Activated CD8-positive, alpha-beta memory T cell treated with anti-CD3 and anti-CD28 coated beads, Interleukin-2, amount 50 U/mL, for 24 hours (primary cell): ENCODE data around the gene WDR87.

Experiments used
- DNase-seq: peaks from one replicate; pipeline ENCODE4 v3.0.0-alpha.2; 2020; ENCODE audit errors: extremely low read depth

The WDR87 gene

DNA sequence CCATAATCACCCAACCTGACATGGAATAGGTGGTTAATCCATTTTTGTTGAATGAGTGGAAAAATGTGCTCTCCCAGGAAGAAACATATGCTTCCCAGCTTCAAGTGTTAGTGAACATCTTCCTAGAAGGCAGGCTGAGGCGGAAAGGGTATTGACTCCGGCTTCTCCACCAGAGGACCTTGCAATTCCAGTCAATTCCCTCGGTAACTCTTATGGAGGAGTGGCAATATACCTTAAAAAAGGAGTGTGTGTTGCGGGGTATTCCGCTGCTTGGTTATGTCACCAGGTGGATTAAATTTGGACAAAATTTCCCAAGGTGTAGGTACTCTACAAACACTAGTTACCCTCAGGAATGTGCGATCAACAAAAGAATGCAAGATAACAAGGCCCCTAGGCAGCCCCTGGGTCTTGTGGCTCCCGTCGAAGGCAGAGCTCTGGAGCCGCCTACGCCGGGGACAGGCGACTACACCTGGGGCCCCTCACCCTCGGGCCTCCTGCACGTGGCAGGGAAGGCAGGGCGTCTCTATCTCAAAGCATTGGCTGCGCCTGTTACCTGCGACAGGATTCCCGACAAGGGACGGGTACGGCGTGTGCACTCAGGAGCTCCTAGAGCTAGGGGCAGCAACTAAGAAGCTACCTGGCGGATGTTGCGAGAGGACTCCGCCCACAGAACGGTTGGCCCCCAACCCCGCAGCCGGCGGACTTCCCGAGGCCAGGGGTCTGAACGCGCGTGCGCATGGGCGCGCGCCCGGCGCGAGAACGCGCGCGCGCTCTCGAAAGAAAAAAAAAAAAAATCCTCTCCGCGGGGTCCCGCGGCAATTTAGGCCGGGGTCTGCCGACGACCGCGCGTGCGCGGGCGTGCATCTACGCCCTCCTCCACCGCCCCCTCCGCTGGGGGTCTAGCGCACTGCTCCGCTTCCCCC lies at the start of gene WDR87:
WDR87 (minus strand) TSS at position 649 of the 923 bp plus-strand sequence. CDS start 8,355 bp downstream, outside the sequence.
- DNase-seq, result no peak

DNA sequence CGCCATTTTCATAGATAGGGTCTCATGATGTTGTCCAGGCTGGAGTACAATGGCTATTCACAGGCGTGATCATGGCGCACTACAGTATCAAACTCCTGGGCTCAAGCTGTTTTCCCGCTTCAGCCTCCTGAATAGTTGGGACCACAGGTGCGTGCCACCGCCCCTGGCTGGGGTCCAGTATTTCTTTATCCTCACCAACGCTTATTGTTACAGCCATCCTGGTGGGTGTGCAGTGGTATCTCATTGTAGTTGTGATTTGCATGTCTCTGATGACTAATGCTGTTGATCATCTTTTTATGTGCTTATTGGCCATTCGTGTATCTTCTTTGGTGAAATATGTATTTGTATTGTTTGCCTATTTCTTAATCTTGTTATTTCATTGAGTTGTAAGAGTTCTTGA lies 49.6 kb upstream of the WDR87 start:
- DNase-seq, result no peak

DNA sequence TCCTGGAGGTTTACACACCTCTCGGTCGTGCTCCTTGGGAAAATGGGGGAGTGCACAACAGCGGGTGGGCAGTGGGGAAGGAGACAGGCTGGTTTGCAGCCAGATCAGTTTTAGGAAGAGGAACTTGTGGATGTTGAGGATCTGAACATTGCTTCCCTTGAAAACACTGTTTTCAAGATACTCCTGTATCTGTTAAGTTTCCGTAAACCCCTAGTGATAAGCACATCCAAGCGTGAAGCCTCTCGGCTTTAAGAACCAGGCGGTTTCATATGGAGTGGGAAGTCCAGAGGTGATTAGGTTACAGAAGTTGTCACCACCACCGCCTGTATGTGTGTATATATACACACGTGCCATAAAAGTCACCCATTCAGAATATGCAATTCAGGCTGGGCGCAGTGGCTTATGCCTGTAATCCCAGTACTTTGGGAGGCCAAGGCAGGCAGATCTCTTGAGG lies 48.1 kb upstream of the WDR87 start:
- no peak for DNase-seq

DNA sequence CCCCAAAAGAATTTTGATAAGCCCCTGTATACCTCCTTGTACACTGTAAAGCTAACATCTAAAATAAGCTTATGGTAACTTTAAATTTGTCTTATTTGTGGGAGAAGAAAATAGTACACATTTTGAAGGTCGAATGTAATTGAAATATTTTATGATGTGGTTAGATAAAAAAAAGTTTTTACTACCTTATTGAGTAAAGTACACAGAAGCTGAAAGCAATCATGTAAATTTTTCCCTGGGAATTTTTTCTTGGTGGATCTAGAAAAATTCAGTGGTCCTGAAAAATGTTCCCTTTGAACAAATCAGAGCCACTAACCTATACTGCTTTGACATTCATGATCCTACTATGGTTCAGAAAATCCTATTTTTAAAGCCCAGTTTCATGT lies 47.5 kb upstream of the WDR87 start:
- no peak for DNase-seq

DNA sequence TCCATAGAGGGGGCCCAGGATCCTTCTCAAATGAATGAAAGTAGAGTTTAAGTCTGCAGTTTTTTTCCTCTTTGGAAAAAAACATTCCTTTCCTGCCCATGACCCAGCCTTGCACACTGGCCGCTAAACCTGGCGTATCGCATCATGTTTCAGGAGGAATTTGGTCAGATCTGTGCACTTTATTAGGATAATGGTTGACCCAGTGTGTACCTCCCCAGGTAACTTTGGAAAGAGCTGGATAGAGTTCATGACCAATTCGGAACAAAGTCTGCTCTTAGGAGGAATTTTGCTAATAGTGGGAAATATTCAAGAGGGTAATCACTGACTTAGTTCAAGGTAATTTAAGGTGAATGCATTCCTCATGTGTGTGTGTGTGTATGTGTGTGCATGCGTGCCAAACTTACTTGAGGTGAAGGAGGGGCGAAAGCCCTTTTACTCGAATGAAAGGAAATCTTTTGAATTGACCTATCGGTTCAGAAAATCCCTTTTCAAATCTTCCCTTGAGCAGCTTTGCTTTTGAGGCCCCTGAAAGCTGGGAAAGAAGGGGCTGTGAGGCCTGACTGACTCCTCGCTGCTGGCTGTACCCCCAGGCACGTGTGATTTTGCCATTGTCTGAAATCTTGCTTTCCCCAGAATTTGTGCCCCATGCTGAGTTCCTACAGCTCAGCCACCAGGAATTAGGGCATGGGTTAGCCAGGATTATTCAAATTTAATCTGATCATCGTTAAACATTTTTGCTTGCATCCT lies 47.0 kb upstream of the WDR87 start:
- DNase-seq, result no peak

DNA sequence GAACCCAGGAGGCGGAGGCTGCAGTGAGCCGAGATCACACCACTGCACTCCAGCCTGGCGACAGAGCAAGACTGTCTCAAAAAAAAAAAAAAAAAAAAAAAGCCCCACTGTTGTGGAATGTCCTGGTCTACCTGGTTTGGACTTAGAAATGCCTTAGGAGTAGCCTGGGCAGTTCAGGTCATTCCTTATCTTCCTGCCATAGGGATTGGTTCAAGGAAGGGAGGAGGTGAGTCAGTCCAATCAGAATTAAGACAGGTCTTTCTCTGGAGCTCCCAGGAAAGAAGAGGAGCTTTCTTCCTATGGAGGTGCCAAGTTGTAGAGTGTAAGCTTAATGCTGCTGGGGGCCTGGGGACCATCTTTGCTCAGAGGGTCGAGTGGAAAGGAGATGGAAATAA lies 45.4 kb upstream of the WDR87 start:
- no peak for DNase-seq

DNA sequence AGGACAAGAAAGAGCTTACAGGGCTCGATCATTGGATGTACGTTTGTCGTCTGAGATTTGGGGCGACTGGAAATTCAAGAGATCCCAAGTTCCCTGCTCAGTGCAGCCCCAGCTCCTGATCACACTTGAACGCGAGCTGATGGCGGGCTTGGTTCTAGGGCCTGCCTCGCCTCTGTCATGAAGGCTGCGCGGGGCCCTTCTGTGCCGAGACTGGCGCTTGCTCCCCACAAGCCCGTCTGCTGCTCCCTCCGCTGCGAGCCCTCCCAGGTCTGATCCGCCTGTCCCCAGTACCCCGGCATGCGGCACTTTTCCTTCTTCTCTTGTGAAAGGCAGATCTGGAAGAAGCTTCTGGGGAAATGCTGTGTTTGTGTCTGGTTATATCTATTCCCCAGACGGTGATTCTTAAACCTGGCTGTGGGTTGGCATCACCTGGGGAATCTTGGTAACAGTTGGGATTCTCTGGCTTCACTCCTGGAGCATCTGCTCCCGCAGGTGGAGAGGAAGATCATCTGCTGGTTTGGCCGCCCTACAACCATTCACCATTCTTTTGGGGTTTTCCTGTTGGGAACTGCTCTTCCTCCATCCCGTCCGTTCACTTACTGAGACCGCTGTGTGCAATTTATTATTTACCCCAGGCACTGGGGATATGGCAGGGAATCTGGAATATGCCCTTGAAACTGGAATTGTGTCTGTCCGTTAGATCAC lies 44.2 kb upstream of the WDR87 start:
- no peak for DNase-seq

DNA sequence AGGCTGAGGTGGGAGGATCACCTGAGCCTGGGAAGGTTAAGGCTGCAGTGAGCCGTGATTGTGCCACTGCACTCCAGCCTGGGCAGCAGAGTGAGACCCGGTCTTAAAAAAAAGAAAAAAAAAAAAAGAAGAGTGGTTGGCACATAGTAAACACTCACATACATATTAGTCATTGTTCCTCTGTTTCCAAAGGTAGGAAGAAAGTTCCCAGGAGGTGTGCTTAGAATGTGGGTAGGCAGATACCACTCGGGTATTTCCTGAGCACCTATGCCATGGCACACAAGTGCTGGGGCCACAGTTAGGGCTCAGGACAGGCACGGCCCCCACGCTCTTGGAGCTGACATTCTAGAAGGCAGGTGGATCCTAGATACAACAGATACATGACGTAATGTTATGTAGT lies 42.0 kb upstream of the WDR87 start:
- no peak for DNase-seq

DNA sequence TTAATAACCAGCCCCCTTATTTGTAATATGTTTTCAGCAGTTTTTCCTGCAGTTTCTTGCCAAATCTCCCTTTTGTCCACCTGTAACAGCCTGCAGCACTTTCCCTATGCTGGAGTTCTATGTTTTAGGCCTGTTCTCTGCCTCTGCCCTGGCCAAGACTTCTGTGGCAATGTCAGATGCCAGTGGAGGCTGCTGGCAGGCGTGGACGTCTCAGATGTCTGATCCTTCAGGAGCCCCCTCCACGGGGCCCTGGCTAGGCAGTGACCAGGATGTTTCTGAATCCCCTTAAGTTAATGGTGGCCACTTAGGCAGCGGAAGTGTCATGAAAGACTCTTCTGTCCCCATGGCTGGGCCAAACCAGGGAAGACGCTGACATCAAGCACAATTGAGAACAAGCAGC lies 41.4 kb upstream of the WDR87 start:
- DNase-seq, result no peak

DNA sequence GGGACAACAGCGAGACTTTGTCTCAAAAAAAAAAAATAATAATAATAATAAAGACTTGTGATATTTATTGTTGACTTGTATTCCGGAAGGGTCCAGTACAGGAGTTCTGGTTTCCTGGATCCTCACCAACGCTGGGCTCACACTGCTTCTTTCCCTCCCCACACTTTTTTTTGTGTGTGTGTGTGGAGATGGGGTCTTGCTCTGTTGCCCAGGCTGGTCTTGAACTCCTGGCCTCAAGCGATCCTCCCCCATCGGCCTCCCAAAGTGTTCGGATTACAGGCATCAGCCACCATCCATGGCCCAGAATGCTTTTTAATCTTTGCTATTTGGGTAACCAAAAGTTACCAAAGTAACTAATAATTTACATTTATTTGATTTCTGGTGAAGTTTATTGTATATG lies 39.7 kb upstream of the WDR87 start:
- no peak for DNase-seq

DNA sequence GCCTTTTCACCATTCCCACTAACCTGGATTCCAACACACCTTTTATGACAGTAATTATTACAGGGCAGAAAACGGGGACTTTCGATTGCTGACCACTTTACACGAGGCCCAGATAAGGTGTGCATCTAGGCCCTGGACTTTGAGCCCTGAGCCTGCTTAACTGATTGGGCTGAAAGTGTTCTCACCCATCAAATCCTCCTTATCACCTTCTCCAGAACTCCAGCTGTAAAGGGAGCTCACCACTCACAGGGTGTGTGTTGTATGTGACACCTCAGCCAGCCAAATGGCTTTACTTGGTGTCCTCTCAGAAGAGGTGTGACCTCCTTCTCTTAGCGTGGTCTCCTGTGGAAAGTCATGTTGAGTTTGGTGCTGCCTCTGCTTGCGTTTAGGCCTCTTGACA lies 37.1 kb upstream of the WDR87 start:
- DNase-seq, result no peak

DNA sequence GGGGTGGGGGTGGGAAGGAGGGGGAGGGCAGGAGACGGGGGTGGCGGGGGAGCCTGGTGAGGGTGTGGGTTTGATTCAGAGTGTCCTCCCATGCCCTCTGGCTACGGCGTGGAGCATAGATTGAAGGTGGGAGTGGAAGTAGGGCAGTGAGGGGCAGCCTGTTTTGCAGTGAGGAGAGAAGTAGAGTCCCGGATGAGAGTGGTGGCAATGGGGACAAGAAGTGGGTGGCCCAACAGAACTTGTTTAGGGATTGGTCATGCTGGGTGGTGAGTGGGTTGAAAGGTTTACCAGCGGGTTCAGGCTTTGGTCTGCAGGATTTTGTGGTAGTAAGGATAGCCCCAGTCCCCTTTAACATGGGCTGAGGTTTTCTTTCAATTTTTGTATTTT lies 36.1 kb upstream of the WDR87 start:
- no peak for DNase-seq

DNA sequence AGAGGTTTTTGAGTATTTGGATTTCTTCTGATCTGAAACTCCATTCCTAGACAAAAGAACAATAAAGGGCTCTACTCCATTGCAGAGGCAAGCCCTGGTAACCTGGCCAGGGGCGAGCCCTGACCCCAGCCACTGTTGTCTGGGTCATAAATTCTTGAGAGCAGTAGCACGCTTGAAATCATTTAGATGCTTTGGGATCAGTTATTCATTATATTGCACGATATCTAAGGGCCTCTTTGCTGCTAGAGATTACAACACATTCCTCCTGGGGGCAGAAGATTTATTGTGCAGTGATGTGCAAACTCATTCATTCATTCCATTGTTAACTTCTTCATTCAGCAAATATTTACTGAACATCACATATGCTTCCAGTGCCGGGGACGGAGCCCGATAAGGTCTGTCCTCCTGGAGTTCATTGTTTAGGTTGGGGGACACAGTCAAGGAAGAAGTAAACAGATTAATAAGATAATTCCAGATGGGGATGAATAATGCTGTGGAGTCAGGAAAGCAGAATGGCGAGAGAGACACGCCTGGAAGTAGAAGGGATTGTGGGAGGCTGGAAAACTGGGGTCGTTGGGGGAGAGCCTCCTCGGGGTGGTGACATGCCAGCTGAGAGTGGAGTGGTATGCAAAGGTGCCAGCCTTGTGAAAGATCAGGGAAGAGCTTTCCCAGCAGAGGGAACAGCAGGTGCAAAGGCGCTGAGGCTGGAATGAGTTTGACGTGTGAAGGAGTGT lies 35.6 kb upstream of the WDR87 start:
- no peak for DNase-seq

DNA sequence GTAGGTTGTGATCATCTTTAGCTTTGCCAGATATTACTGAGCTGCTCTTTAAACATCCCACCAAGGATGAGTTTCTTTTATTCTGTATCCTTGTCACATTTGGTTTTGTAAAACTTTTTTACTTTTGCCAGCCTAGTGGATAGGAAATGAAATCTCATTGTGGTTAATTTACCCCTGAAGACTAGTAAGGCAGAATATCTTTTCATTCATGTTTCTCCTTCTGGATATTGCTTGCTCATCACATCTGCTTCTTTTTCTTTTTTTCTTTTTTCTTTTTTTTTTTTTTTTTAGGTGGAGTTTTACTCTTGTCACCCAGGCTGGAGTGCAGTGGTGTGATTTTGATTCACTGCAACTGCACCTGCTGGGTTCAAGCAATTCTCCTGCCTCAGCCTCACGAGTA lies 32.0 kb upstream of the WDR87 start:
- no peak for DNase-seq

DNA sequence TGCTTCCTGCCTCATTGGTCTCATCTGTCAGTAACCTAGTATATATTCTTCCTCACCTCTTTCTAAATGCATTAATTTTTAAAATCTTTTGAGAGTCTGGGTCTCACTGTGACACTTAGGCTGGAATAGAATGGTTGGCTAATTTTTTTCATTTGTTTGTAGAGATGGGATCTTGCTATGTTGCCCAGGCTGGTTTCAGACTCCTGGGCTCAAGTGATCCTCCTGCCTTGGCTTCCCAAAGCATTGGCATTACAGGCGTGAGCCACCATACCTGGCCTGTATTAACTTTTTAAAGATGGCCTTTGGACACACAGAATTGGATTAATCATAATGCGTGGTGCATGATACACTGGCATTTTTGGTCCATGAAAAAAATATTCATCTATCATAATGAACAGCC lies 30.5 kb upstream of the WDR87 start:
- DNase-seq, result no peak

DNA sequence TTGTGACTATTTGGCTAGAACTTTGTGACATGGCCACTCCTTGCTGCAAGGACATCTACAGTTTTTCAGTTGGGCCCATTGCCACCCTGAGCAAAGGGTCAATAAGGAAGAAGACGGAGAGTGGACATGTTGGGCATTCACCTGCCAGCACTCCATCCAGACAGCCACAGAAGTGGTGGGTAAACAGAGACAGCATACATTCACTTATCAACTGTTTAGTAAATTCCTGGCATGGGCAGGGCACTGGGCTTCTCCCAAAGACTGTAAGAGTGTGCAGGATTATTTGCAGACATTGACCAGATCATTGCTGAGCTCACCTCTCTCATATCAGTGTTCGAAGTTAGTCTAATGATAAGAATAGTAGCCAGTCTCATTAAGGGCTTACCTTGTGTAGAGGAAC lies 29.8 kb upstream of the WDR87 start:
- DNase-seq, result no peak

DNA sequence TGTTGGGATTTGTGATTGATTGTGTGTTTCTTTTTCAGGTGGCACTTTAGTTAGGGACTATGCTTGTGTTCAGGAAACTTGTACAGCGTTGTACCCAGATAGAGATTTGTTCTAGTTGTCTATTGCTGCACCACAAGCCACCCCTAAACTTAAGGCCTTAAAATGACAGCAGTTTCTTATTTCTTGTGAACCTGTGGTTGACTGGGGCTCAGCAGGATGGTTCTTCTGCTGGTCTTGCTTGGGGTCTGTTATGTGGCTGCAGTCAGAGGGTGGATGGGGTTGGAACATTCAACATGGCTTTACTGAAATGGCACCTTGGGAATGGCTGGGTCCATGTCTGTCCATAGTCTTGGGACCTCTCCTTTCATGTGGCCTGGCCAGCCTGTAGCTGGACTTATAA lies 28.9 kb upstream of the WDR87 start:
- DNase-seq, result no peak

DNA sequence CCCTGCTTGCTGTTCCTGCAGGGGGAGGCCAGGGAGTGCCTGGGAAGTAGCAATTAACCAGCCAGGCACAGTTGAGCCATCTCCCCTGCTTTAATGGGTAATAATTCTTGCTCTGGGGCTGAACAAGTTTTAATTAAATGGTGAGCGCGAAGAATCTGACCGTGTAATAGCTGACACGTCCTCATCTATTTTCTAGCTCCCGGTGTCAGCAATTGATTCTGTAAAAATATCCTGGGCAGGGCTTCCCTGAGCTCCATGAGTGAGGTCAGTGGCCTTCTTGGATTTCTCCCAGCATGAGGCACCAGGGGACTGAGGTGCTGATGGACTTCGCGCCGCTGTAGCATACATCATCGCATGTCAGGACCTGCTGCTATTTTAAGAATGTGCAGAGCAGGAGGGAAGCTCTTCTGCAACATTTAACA lies 27.6 kb upstream of the WDR87 start:
- no peak for DNase-seq

DNA sequence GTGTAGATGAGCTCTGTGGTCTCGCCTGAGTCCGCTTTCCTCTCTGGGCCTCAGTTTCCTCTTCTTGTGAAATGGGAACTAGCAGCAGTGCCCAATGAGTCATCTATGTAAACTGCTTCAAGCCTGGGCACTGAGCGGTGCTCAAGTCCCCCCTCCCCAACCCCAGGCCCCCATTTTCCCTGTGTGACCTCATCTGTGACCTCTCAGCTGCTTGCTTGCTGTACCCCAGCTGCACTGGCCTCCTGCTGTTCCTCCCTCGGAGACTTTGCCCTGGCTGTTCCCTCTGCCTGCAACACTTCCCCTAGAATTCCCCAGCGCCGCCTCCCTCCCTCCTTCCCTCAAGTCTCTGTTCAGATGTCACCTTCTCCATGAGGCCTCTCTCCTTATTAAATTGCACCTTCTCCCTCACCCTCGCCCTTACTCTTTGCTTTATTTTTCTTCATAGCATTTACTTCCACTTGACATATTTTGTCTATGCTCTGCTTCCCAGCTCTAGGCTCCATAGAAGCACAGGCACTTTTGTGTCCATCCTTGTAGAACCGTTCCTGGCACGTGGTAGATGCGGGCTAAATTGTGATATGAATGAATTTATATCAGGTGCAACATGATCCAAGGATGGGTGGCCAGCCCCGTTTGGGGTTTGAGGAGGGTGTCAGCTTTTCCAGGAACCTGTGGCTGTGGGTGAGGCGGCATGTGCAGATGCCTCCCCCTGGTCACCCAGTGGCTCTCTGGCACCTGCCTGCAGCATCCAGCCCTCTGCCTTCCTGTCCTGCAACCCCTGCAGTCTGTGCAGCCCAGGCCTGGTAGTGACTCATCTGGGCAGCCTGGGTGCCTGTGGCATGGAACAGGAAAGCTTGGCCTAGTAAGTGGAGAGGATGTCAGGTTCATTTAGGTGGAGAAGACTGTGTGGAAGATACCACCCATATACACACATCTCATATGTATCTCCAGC lies 26.9 kb upstream of the WDR87 start:
- no peak for DNase-seq

DNA sequence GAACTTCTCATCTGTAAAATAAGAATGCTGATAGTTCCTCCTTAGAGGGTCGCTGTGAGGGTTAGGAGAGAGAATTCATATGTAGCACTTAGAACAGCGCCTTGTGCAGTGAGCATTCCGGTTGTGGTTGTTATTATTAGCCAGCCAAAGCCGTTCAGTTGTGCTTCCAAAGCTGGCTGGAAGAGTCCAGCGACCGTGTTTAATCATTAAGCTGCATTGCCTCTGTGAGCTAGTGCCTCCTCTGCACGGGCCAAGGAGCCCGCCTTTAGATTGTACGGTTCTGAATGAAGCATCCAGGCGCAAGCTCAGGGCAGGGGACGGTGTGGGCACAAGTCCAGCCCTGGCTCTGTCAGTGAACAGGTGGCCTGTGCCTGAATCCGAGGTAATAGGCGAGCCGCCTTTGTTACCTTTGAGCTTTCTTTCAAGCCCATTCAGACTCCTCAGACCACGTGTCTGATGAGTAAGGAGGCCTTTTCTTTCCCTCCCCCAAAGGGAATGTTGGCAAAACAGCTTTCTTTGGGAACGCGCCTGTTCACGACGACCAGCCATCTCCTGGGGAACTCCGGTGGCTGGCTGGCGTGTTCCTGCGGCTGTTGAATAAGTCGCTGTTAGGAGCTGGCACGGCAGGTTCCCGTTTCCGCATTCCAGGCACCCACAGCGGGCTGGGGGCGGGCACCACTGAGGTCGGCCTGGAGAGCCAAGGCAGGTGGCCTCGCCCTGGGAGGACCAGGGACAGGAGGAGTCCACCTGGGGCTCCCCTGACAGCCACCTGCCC lies 25.7 kb upstream of the WDR87 start:
- no peak for DNase-seq
